NCI-H146 treated with DMSO at 0.1 percent for 48 hours (cell line): Measurements from ENCODE around the gene TCOF1.

ENCODE experiments used
- DNase-seq: peaks from one replicate; lab custom pipeline; 2025; ENCODE audit not compliant: unreplicated experiment; lab: John Stamatoyannopoulos, UW

Gene TCOF1

DNA sequence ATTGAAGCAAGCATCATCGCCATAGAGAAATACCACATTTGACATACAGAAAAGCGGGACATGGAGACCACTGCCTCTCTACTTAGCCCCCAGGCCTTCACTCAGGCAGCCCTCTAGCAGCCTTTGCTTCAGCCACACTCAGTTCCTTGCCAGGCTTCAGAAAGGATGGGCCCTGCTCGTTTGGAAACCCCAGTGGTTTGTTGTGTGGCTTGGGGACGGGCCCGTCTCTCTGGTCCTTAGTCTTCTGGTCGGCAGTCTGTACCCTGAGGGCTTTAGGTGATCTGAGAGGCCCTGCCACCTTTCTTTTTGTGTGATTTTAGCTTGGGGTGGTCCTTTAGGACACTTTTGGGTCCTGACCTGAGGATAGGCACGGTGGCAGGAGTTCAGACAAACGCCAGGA, 33.7 kb upstream of the TCOF1 start:
- DNase-seq, result no peak

DNA sequence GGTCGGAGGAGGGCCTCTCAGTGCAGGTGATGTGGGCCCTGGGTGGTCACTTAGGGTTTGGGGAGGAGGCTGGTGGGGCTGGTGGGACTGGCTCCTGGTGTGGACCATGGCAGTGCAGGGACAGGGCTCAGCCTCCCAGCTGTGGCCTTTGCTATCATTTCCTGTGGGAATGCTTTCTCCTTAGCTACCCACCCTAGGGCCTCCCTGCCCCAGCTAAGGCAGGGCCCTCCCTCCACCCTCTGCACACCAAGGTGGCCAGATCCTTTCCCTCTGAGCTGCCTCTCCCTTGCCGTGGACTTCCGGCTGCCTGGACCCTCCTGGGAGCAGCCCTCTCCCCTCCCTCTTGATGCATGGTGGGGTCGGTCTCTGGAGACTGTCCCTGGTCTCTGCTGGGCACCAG, 32.1 kb upstream of the TCOF1 start:
- DNase-seq, result no peak

DNA sequence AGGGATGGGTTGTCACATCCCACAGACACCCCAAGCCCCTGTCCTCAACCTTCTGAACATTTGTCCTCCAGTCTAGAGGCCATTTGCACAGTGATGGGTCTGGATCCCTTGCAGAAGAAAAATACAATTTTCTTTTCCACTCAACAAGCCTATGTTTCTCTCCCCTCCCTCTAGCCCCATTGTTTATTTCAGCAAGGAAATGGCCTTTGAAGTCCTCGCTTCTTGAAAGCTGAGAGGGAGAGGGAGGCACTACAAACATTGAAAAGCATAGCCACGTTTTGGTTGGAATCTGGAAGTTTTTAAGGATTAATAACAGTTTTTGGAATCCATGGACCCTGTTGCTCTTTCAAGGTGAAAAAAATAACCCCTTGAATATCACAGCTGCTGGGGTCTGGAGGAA, 30.8 kb upstream of the TCOF1 start:
- DNase-seq, result no peak

DNA sequence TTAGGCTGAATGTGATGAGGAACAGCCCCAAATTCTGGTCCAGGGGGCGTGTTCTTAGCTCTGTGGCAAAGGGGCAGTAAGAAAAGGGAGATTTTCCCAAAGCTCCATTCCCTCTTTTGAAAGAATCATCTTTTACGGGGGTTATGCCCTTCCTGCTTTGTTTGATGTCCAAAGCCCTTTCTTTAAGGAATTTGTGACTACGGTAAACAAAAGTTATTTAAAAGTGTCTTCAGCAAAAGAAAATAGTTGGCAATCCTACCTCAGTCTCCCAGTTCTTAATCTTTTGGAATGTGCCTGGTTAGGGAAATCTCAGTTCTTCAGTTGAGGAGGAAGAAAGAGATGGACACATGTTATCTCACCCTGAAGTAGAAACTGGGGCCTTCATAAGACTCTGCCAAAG, 30.4 kb upstream of the TCOF1 start:
- DNase-seq, result no peak

DNA sequence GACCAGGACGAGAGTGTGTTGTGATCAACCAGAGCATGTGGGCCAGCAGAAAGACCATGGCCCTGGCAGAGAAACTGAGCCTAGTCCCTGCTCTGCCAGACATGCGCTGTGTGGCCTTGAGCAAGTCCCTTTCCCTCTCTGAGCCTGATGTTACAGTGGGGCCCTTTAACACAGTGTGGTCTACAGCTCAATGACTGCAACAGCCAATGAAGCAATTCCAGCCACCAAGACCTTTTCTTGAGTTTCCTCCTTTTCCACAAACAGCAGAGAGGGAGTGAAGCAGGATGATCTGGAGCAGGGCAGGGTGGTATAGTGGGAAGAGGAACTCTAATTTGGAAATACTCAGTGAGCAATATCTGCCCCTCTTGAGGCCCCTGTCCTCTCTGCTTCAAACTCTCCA, 29.0 kb upstream of the TCOF1 start:
- DNase-seq, result no peak

DNA sequence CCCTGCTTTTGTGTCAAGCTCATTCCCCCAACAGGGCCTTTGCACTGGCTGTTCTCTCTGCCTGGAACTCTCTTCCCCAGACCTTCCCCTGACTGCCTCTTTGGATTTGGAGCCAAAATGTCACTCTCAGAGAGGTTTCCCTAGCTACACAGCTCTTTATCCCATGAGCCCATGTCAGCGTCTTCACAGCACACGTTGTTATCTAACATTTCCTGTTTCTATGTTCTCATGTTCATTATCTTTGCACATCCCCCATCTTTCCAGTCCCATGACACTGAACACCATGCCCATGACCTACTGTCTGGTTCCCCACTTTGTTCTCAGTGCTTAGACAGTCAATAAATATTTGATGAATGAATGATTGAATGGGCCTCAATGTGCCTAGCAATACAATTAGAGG, 28.5 kb upstream of the TCOF1 start:
- no peak for DNase-seq

DNA sequence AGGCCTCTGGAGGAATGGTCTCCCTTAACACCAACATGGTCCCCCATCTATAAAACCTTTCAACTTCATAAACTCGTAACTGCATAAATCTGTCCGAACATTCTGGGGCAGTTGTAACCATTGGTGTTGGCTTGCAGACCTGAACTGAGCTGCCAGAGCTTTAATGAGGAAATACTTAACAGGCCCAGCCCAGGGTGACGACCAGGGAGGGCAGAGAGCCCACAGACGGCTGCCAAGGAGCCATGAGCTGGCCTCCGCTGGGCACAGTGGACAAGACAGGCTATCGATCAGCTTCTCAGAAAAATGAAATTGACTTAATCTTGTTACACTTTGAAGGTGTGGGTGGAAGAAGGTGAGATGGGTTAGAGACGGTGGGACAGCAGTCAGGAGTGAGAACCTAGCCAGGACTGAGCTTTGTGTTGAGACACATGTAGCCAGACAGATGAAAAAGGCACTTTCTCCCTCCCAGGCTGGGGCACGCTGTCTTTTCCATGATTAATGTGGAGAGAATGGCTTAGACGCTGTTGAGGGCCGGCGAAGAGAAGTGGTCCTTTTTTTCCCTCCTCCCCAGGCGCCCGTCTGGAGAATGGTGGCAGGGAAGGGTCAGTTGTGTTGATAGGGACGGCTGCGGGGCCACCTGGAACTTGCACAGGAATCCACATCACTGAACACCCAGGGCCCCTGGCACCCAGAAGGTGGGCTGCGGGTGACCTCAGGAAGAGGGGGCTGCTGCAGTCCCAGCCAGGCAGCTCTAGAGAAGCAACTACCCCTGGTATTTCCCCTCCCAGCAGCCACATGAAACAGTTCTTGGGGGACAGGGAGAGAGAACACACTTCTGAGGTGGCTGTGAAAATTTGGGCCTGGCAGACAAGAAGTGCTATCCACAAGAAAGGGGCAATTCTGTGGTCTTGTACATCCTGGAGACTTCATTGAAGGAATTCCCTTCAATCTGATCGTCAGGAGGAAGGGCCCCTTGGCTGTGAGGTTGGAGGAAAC, 27.3 kb upstream of the TCOF1 start:
- no peak for DNase-seq

DNA sequence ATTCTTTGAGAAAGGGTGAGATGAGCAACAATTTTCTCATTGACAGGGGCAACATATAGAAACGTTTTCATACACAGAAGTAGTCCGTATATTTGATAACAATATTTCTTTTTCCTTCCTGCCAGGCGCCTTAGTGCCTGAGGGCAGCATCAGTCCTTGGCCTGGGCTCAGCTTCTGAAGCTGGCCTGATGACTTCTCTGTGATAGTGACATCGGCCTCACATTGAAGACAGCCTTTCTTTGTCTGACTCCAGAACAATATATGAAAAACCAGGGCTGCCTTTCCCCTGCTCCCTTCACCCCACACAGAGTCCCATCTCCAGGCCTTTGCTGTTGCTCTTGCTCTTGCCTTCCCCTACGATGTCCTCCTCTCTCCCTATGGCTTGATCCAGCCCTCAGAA, 24.1 kb upstream of the TCOF1 start:
- DNase-seq, result no peak

DNA sequence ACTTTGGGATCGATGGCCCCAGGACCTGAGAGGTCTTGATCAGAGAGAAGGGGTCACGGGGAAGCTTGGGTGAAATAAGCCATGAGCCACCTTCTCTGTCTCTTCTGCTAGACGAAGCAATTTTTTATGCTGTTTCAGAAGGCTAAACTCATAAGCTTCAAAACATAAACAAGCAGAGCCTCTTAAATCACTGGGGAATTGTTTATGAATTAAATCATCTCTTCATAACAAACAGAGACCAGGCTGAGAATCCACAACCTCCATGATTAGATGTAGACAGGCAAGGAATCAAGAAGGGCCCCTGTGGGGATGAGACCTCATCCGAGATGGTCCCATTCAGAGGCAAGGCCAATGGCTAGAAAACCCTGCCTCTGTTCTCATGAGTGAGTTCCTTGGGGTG, 21.7 kb upstream of the TCOF1 start:
- no peak for DNase-seq

DNA sequence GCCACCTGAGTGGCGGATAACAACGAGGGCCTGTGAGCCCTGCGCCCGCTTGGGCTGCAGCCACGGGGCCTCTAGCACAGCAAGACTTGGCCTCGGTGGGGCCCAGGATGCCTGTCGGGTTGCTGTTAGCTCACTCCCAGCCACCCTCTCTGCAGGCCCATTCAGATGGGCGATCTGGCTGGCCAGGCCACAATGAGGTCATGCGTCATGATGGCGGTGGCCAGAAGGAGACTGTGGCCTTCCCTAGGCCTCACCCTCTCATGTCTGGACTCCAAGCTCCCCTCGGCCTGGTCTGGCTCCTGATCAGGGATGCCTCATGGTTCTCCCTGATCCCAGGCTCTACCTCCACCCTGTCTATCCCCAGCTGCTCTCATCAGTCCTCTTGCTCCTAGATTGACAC, 19.0 kb upstream of the TCOF1 start:
- DNase-seq, result no peak

DNA sequence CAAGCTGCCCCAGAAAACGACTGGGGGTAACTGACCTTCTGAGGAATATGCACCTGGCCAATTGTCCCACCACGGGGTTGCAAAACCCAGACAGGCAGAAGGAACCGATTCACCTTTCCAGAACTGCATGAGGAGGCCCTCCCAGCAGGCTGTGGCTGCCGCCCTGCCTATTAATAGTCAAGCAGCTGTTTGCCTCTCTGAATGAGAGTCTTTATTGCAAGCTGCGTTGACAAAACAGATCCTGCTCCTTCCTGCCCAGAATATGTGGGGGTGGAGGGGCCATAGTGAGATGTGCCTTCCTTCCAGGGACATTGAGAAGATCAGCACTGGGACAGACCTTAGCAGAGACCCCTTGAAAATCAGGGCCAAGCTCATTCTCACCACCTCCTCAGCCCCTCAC, 18.3 kb upstream of the TCOF1 start:
- peak; percentile 10 for DNase-seq

DNA sequence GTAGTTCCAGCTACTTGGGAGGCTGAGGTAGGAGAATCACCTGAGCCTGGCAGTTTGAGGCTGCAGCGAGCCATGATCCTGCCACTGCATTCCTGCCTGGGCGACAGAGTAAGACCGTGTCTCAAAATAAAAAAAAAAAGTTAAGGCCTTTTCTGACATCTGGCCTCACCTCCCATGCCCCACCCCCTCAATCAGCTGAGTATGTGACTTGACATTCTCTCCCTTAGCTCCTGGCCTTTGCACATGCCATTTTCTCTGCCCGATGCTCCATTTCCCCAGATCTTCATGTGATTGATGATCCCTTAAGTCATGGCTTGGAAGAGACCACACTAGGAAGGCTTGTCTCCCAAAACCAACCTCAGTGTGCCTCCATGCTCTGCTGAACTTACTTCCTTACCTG, 17.7 kb upstream of the TCOF1 start:
- DNase-seq, result no peak

DNA sequence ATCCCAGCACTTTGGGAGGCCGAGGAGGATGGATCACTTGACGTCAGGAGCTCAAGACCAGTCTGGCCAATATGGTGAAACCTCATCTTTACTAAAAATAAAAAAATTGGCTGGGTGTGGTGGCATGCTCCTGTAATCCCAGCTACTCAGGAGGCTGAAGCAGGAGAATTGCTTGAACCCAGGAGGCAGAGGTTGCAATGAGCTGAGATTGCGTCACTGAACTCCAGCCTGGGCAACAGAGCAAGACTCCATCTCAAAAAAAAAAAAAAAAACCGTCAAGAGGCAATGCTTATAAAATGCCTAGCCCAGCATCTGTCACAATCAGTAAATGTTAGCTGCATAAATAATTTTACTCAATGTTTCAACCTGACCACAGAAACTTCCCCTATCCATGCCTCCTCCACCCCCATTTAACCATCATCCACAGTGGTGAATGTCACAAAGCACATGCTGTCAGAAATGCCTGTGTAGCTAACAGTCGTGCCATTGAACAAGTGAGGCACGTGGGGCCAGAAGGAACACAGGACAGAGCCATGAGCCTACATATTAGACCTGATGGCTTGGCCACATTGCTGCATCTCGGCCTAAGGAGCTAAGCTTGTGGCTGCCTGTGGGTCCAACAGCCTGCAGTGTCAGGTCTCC, 16.8 kb upstream of the TCOF1 start:
- DNase-seq, result no peak

DNA sequence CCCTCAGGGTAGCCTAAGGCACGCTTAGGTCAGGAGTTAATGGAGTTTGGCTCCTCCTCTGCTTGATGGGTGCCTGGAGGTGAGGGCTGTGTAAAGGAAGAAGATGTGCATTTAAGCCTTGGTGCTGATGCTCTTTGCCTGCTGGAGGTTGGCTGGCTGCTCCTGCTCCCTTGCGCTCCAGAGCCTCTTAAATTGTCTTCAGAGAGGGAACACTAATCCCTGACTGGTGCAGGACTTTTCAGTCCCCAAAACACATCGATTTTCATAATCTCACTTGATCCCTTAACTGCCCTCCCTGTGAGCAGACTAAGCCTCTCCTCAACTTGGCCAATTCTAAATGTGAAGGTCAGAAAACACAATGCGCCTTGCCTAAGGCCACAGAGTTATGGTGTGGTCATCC, 16.2 kb upstream of the TCOF1 start:
- no peak for DNase-seq

DNA sequence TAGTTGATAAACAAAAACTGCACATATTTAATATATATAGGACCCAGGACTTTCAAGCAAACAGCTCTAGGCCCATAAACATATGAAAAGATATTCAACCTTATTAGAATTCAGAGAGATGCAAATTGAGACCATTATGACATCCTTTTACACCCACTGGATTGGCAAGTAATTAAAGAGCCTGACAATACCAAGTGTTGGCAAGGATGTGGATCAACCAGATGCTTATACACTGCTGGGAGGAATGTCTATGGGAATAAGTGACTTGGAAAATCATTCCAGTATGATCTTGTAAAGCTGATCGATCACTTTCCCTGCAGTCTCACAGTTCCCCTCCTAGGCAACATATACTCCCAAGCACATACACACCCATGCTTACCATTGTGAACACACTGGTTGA, 15.5 kb upstream of the TCOF1 start:
- no peak for DNase-seq

DNA sequence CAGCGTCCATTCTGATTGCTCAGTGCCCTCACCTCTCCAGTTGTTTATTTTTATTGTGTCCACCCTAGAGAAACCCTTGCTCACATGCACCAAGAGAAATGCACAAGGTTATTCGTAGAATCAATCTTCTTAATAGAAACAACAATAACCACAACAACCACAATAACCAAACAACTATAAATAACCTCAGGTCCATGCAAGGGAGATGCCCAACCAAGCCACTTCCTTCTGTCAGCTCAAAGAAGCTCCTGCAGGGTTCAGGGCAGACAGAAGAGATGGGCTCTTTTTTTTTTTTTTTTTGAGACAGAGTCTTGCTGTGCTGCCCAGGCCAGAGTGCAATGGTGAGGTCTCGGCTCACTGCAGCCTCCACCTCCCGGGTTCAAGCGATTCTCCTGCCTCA, 14.9 kb upstream of the TCOF1 start:
- no peak for DNase-seq

DNA sequence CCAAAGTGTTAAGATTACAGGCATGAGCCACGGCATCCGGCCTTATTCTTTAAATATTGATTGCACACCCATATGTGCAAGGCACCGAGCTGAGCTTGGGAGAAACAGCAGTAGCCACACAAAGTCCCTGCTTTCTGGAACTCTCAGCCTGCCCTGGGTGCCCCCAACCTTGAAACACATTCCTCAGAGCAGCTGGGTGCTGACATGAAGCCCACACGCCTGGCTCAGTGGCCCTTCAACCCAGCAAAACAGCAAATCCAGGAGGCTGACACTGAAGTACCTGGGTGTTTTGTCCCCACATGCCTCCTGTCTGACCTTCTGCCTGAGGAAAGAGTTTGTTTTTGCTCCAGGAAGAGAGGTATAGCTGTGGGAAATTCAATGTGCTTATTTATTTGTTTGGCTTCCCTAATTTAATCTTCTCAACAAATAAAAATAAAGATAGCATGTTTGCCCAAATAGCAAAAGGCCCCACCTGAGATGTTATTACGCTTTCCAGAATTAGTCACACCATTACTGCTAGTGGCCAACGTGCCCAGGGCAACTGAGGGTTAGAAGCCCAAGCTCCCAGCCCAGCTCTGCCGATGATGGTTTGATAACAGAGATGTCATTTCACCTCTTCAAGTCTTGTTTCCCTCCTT, 13.4 kb upstream of the TCOF1 start:
- DNase-seq, result no peak

DNA sequence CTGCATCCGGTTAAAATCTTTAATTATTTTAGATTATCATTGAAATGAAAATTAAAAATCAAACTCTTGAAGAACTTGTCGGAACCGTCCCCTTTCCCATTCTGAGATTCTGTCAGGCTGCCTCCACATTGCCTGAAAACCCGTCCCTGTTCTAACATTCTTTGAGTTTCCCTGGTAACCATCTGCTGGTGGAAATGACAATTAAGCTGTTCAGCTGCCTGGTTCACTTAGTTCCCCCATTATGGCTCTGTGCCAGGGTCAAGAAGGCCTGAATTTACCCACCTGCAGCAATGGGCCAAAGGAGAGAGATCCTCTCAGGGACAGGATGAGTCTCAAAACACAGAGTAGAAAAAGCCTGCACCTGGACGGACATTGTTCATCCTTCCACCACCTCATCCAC, 11.8 kb upstream of the TCOF1 start:
- DNase-seq, result peak; percentile 23

DNA sequence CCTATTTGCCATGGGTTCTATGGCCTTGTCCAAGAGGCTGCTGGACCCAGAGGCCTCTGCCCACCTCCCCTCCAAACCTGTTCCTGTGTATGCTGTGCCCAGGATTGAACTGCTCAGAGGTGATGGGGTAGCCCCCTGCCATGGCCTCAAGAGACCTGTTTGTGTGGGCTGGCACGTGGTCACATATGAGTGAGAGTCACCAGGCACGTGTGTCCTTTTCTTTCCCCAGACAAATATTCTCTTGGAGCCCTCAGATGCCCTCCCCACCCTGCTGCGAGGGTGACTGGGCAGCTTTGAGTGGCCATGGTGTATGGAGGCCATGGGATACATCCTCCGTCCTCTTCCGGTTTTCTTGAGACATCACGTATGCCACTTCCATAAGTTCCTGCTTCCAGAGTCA, 10.9 kb upstream of the TCOF1 start:
- no peak for DNase-seq

DNA sequence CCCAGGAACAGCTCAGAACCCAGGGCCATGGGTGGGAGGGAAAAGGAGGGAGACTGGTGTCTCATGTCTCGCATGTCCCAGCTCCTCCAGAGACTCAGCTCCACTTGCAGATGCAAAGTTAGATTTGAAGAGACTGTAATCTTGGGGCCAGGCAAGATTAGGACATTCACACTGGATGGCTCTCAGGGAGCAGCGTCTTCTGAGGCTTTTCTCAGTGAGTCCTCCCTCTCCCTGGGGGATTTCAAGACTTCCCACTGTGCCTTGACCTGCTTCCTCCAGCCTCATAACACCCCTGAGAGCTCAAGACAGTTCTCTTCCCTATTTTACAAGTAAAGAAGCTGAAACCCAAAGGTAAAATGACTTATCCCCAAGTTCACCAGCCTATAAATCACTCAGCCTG, 10.5 kb upstream of the TCOF1 start:
- DNase-seq, result no peak

DNA sequence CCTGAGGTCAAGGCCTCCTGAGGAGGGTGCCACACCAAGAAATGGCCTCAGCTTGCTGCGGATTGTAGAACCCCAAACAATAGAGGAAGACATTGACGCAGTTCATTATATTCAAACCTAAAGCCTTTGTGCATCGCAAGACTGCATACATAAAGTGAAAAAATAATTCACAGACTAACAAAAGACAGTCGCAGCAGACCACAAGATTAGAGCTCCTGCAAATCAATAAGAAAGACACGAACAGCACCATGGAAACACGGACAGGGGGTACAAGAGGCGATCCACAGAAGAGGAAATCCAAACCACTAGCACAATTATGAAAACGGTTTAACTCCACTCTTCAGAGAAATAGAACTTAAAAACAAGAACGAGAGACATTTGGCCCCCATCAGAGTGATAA, 10.0 kb upstream of the TCOF1 start:
- no peak for DNase-seq

DNA sequence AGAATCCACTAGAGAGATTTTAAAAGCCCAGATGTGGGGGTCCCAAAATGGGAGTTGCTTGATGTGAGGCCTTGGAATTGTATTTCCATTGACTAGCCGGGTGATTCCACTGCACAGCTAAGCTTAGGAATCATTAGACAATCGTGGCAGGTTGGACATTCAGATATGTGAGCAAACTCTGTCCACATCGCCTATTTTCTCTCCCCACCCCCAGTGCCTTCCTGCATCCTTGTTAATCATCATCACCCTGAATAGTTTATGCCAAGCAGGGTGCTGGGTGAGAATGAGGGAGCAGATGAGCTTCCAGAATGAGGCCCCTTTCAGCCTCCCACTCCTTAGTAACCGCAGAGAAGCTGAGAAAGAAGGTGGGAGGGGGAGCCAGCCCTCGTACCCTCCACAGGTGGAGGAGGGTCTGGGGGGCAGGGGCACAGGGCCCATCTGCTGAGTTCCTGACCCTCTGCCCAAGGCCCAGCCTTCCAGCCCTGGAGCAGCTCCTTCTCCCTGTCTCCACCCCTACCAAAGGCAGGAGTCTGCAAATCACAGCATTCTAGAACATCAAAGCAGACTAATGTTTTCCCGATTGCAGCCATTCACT, 7.7 kb upstream of the TCOF1 start:
- DNase-seq, result no peak
